Motor neuron (in vitro differentiated cells): ENCODE results near the gene SLC35D1. TPM values are rescaled to one million over a fixed set of nuclear protein-coding genes. Genes with fewer than 3 reads are reported as not detected.

ENCODE experiments used
- ATAC-seq, 8 experiments: fragments of 200-7000 bp; cut with Tn5 transposase; replicated peaks in 6 of 8; 2 replicates each; pipeline ENCODE4 v1.8.0; 2021; ENCODE audit warnings: mild to moderate bottlenecking in 8 of 8, moderate library complexity in 8 of 8
- H3K27ac ChIP-seq, 2 donors: fragments of 250-450 bp; sonication (Bioruptor Pico); 2 replicates each; pipeline ENCODE4 v1.9.0; 2021; ENCODE audit warnings: antibody characterized with exemption in 2 of 2, mild to moderate bottlenecking in 2 of 2, moderate library complexity in 1 of 2
- H3K4me1 ChIP-seq, 2 donors: fragments of 250-450 bp; sonication (Bioruptor Pico); replicated peaks in 1 of 2; 2 replicates each; pipeline ENCODE4 v1.6.1; 2021; ENCODE audit warnings: antibody characterized with exemption in 2 of 2, mild to moderate bottlenecking in 2 of 2, moderate library complexity in 1 of 2
- H3K4me3 ChIP-seq, 5 donors: fragments of 250-450 bp; sonication (Bioruptor Pico); 2 replicates each; pipeline ENCODE4 v1.9.0; 2021; ENCODE audit warnings: antibody characterized with exemption in 5 of 5, mild to moderate bottlenecking in 5 of 5, moderate library complexity in 4 of 5
- WGBS, 10 experiments: fragments of 450-650 bp; shearing (Covaris generic); methylation state at CpG; one replicate each; pipeline ENCODE4 v1.0.0; 2022; 5-methylcytosine and 5-hydroxymethylcytosine counted together
- in situ Hi-C, 9 experiments: fragments of 400-800 bp; cut with MboI; loops; one replicate each; pipeline ENCODE4 v1.15.0; 2021; ENCODE audit warnings: low sequenced_read_pairs in 9 of 9, low pct_unique_long_range_greater_than_20kb in 2 of 9; ENCODE audit not compliant: unreplicated experiment in 9 of 9
- total RNA-seq, 8 experiments: library from RNA; unstranded; fragments of 300-600 nt; gene quantifications; 2 replicates each; pipeline versions ENCODE4 v1.2.3 to v1.2.4, GENCODE V29; 2022

Gene SLC35D1
- total RNA-seq, 8 experiments from 2014 or later = 9.1 to 23.0 (median 11.9) TPM

- 50 to 100% (median 91%) methylated on average over 1 of the region's 1 CpG; no CpG with 5 or more reads in 2 of the 10 experiments for WGBS, 10 experiments
Observed at GRCh38 chr1:67062412-67062811, 8.5 kb upstream of the SLC35D1 start.

DNA sequence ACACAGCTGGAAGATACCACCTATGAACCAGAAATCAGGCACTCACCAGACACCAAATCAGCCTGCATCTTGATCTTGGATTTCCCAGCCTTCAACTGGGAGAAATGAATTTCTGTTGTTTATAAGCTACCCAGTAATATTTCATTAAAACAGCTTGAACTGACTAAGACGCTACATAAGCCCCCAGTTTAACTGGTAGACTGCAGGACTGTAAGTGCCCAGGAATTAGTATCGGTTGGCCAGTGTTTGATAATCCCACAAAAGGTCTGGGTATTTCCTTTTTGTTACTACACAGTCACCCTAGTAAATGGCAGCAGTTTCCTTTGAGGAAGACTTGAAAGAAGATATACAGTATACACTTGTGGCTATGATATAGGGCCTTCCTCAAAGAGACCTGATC, 7.3 kb upstream of the SLC35D1 start:
- H3K4me1 ChIP-seq = no peaks in the 10 kb centered on the region
- WGBS, 10 experiments = 66 to 100% (median 94%) methylated on average over 1 to 2 of the region's 2 CpGs; no CpG with 5 or more reads in 2 of the 10 experiments
- no peak for ATAC-seq
- in situ Hi-C loops = no loop called here
- H3K4me3 ChIP-seq = no peak overlapping the region
- H3K27ac ChIP-seq = no peak overlapping the region

More at GRCh38 chr1:67062412-67062811, 8.5 kb upstream of the SLC35D1 start:
- in situ Hi-C loops = no loop called here
- ATAC-seq = no peak
- Histone ChIP-seq H3K4me1 (no peaks in the 10 kb centered on the region), H3K4me3 (no peak overlapping the region), H3K27ac (no peak overlapping the region)

GRCh38 chr1:67060811-67061218, 6.9 kb upstream of the SLC35D1 start:
- 18 to 100% (median 93%) methylated on average over 1 to 2 of the region's 2 CpGs; no CpG with 5 or more reads in 3 of the 10 experiments for WGBS, 10 experiments
- Histone ChIP-seq H3K27ac (no peak overlapping the region), H3K4me3 (no peak overlapping the region), H3K4me1 (no peaks in the 10 kb centered on the region)
- peak in 2 of 8 experiments; percentile 95 for ATAC-seq
- in situ Hi-C loops = no loop called here

DNA sequence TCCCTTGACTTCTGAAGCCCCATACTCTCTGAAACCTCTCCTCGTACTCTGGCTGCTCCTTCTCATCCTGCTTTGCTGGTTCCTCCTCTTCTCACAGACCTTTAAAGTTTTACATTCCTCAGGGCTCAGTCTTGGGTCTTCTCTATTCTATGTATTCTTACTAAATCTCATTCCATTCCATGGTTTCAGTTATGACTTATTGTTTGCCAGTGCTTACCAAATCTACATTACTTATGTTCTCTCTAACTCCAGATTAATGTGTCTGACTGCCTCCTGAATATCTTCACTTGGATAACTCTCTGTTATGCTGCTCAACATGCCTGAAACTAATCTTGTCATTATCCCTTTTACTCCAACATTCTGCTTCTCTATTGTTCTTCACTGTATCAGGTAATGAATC, 5.4 kb upstream of the SLC35D1 start:
- H3K27ac ChIP-seq = no peak overlapping the region
- ATAC-seq = no peak
- no peak overlapping the region for H3K4me3 ChIP-seq
- WGBS, 10 experiments = 46 to 100% (median 78%) methylated on average over 1 of the region's 1 CpG
- in situ Hi-C loops = no loop called here
- peaks cover 0 to 4% of the 10 kb centered on the region in 2 donors for H3K4me1 ChIP-seq

DNA sequence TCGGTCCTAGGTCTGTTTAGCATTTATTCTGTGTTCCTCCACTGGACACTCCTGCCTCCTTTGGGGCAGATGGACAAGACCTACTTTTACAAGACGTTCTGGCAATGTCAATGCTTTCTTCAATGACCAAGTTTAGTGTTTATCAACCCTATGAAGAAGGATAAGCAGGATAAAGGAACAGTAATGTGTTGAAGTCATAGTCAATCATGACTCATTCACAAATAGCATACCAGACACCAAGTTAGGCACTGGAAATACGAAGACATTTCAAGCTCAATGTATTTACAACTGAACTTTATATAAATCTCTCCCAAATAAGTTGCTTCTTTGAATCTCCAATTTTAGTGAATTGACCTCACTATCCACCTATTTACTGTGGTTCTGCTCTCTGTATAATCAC, 4.8 kb upstream of the SLC35D1 start:
- no peak for ATAC-seq

DNA sequence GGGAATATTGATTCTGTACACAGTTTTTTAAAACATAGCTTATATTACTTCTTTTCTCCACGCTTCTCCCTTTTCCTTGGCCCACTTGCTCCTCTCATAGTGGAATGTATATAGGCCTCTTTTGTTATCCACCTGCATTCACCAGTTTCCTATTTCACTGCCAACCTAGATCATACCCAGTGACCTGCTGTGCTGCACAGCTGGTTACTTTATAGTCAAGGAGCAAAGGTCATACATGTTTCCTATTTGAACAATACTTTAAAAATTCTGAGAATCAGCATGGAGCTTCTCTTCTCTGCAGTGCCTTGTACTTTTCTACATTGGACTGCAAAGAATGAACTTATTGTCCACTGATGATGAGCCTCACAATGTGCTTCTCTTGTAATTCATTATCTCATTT, 4.3 kb upstream of the SLC35D1 start:
- in situ Hi-C loops = no loop called here
- no peak overlapping the region for H3K27ac ChIP-seq
- ATAC-seq = no peak
- WGBS, 10 experiments = 60 to 100% (median 83%) methylated on average over 1 of the region's 1 CpG
- H3K4me1 ChIP-seq = peaks cover 0 to 4% of the 10 kb centered on the region in 2 donors
- no peak overlapping the region for H3K4me3 ChIP-seq

More for the DNA sequence above, 4.8 kb upstream of the SLC35D1 start:
- no peak overlapping the region for H3K27ac ChIP-seq
- WGBS, 10 experiments = 7 to 72% (median 61%) methylated on average over 1 to 3 of the region's 3 CpGs; no CpG with 5 or more reads in 2 of the 10 experiments
- in situ Hi-C loops = no loop called here
- H3K4me1 ChIP-seq = peaks cover 0 to 4% of the 10 kb centered on the region in 2 donors
- no peak overlapping the region for H3K4me3 ChIP-seq

- peak; percentile 51 to 76 (median 54) for ATAC-seq
- Histone ChIP-seq H3K27ac (peak overlapping the region; percentile 95 to 96), H3K4me1 (peaks cover 9 to 12% of the 10 kb centered on the region in 2 donors), H3K4me3 (peak overlapping the region; percentile 72 to 96 (median 84))
- in situ Hi-C loops = no loop called here
- 0% methylated on average over 7 to 8 of the region's 34 CpGs; no CpG with 5 or more reads in 8 of the 10 experiments for WGBS, 10 experiments
Observed at GRCh38 chr1:67053535-67053784, 488 bp downstream of the SLC35D1 start.

- peak overlapping the region; percentile 95 to 96 for H3K27ac ChIP-seq
- 3 to 40% (median 6%) methylated on average over 1 to 20 of the region's 25 CpGs for WGBS, 10 experiments
- peak; percentile 14 to 53 (median 34) for ATAC-seq
- in situ Hi-C loops = no loop called here
- H3K4me3 ChIP-seq = peak overlapping the region; percentile 72 to 96 (median 84)
- peaks cover 9 to 12% of the 10 kb centered on the region in 2 donors for H3K4me1 ChIP-seq
Observed at GRCh38 chr1:67052741-67053534, 1.0 kb downstream of the SLC35D1 start.

DNA sequence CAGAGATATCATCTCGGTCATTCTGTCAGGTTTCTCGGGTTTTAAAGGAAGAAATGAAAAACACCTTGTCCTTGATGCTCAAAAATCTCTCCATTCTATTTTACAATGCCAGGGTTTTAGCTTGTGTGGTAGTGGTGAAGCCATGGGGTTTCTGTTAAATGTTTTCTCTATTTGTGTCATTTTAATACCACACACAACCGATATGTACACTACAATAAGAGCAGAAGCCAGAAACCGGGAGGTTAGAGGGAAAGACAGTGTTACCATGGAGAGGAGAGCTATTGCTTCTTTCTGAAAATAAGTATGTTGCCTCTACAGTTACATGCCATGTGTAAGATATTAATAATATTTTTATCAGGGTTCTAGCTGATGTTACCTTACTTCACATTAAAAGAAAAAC, 2.8 kb downstream of the SLC35D1 start:
- in situ Hi-C loops = no loop called here
- H3K4me3 ChIP-seq = peak overlapping the region in 1 of 5 donors; percentile 1
- no peak overlapping the region for H3K27ac ChIP-seq
- H3K4me1 ChIP-seq = peaks cover 9 to 12% of the 10 kb centered on the region in 2 donors
- WGBS, 10 experiments = 40 to 85% (median 70%) methylated on average over 1 to 4 of the region's 4 CpGs; no CpG with 5 or more reads in 1 of the 10 experiments
- ATAC-seq = no peak

DNA sequence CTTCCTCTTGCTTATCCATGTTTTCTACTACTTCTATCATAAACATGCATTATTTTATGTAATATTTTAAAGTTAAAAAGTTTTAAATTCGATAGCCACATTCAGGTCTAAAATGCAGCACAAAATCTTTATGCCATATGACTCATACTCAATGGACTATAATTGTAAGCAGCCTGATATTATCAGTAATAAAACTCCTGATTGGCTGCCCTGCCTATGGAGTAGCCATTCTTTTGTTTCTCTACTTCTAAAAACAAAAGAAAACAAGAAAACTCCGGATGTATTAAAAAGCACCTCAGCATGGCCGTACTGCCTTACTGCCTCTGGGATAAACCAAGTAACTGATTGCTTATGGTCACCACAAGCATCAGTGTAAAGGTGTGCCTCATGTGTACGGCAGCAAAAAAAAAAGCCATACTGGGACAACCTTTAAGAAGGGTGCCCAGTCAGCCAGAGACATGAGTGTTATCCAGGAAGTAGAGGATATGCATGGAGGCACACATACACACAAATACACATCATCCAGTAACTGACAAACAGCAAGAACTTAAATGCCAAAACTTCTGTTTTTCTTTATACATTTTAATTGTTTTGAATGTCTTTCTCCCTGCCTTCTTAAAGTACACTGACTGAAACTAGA, 9.2 kb downstream of the SLC35D1 start:
- no peaks in the 10 kb centered on the region for H3K4me1 ChIP-seq
- no peak overlapping the region for H3K4me3 ChIP-seq
- 75 to 100% (median 94%) methylated on average over 1 to 4 of the region's 4 CpGs for WGBS, 10 experiments
- no peak for ATAC-seq
- no peak overlapping the region for H3K27ac ChIP-seq
- in situ Hi-C loops = no loop called here

DNA sequence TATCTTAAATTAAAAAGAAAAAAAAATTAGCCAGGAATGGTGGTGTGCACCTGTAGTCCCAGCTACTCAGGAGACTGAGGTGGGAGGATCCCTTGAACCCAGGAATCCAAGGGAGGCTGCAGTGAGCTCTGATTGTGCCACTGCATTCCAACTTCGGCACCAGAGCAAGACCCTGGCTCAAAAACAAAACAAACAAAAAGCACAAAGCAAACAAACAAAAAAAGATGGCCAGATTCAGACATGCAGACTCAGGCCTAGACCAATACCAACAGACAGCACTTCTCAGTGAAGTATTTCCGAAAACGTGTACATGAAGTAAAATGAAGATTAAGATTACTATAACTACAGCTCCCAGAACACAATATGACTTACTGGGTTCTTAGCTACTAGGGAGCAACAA, 10.6 kb downstream of the SLC35D1 start:
- Histone ChIP-seq H3K27ac (no peak overlapping the region), H3K4me1 (no peaks in the 10 kb centered on the region), H3K4me3 (no peak overlapping the region)
- in situ Hi-C loops = no loop called here
- WGBS, 10 experiments = 80 to 100% (median 90%) methylated on average over 1 to 3 of the region's 3 CpGs; no CpG with 5 or more reads in 3 of the 10 experiments
- ATAC-seq = no peak

DNA sequence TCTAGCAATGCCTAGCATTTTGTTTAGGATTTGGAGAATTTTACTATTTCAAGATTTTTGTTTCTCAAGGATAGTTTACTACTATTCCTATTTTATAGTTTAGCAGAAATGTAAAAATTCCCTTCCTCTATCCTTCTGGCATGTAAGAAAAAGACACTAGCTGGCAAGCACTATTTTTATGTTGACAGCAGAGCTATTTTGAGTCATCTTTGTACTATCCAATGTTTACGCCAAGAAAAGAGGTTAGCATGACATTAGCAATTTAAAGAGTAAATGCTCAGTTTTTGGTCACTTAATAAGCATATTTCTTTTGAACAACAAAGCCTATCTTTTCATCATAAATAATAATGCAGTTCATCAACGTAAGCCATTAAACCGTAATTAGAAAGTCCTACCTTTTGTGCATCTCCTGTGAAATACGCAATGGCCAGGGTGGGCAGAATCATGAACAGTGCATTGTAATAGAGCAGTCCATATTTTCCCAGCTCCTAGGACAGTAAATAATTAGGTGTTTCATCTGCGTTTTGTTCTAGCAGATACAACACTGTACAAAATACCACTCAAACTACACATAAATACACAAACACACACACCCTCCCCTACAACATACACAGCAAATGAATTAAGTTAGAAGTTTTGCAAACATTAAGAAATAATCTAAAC, 12.0 kb downstream of the SLC35D1 start:
- peak in 2 of 8 experiments; percentile 75 to 77 for ATAC-seq
- in situ Hi-C loops = no loop called here
- no peaks in the 10 kb centered on the region for H3K4me1 ChIP-seq
- H3K4me3 ChIP-seq = no peak overlapping the region
- H3K27ac ChIP-seq = no peak overlapping the region
- WGBS, 10 experiments = 28 to 100% (median 92%) methylated on average over 1 to 5 of the region's 5 CpGs

- ATAC-seq = no peak
- 86 to 100% (median 100%) methylated on average over 1 of the region's 1 CpG; no CpG with 5 or more reads in 1 of the 10 experiments for WGBS, 10 experiments
- Histone ChIP-seq H3K4me3 (no peak overlapping the region), H3K27ac (no peak overlapping the region), H3K4me1 (no peaks in the 10 kb centered on the region)
- in situ Hi-C loops = no loop called here
Observed at GRCh38 chr1:67040405-67040804, 13.5 kb downstream of the SLC35D1 start.
